Stimulated activated naive CD8-positive, alpha-beta T cell treated with anti-CD3 and anti-CD28 coated beads, Interleukin-15, amount 100 ng/mL, for 72 hours (primary cell): ENCODE data around the gene DIAPH2.

Experiments used
- ATAC-seq: fragments of 150-1000 bp; cut with Tn5 transposase; 2 replicates; pipeline ENCODE4 v1.10.0; 2021; ENCODE audit warnings: mild to moderate bottlenecking, moderate library complexity
- DNase-seq, 2 donors: peaks; one replicate each; pipeline ENCODE4 v3.0.0; 2021 to 2022
- H3K27ac Mint-ChIP-seq, 2 donors: one replicate each; pipeline ENCODE4 v1.8.0; 2022; ENCODE audit warnings: mild to moderate bottlenecking in 2 of 2, mixed read lengths in 2 of 2, moderate library complexity in 2 of 2
- H3K27me3 Mint-ChIP-seq: one replicate; pipeline ENCODE4 v1.8.0; 2022; ENCODE audit warnings: mixed read lengths
- H3K4me1 Mint-ChIP-seq: one replicate; pipeline ENCODE4 v1.8.0; 2022; ENCODE audit warnings: mild to moderate bottlenecking, mixed read lengths
- H3K4me3 Mint-ChIP-seq, 2 donors: one replicate each; pipeline ENCODE4 v1.8.0; 2022; ENCODE audit warnings: mild to moderate bottlenecking in 2 of 2, mixed read lengths in 2 of 2, moderate library complexity in 1 of 2
- H3K9me3 Mint-ChIP-seq, 2 donors: one replicate each; pipeline ENCODE4 v1.8.0; 2022; ENCODE audit warnings: mixed read lengths in 2 of 2

DIAPH2 gene

DNA sequence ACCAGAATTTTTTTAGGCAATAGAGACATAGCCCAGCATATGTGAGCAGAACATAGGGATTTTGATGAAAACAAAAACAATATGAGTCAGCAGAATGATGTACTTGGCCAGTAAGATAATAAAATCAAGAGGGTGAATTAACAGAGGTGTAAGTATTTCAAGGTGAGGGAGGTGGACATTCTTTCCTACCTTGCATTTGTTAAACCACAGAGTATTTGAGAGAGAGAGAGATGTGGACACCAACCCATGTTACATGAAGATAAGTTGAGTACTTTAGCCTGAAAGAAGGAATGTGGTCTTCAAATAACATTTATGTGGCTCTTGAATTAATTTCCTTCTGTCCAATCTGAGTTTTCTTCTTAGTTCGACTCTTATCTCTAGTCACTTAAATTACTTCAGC lies 68.6 kb downstream of the DIAPH2 start:
- no peak for DNase-seq
- Mint-ChIP-seq H3K27ac (peak overlapping the region in 1 of 2 donors; percentile 22), H3K27me3 (no peaks in the 10 kb centered on the region), H3K9me3 (no peaks in the 10 kb centered on the region), H3K4me1 (no peaks in the 10 kb centered on the region), H3K4me3 (no peak overlapping the region)
- ATAC-seq: no peak

DNA sequence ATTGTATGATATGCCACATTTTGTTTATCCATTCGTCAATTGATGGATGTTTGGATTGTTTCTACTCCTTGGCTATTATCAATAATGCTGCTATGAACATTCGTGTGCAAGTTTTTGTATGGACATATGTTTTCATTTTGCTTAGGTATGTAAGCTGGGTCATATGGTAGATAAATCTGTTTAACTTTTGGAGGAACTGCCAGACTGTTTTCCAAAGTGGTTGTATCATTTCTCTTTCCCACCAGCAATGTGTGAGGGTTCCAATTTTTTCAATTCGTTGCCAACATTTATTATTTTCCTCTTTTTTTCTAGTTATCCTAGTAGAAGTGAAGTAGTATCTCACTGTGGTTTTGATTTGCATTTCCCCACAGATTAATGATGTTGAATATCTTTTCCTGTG lies 71.8 kb downstream of the DIAPH2 start:
- ATAC-seq (no peak), DNase-seq (no peak)
- Mint-ChIP-seq H3K27ac (no peak overlapping the region), H3K4me1 (no peaks in the 10 kb centered on the region), H3K4me3 (no peak overlapping the region), H3K9me3 (no peaks in the 10 kb centered on the region), H3K27me3 (no peaks in the 10 kb centered on the region)

DNA sequence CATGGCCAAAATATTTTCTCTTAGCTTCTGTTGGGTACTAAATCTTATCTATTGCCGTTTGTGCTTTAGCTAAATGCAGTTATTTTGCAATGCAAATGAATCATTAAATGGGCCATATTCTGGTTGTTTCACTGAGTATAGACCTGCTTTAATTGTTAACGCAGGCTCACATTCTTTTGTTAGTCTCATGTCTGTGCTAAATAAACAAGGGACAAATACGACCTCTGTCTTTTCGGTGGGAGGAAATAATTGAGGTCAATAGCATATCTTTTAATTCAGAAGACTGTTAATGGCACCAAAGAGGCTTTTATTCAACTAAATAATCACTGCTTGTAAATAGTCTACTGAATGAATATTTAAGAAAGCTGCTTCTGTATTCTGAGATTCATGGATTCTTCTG lies 76.9 kb downstream of the DIAPH2 start:
- ATAC-seq (no peak), DNase-seq (no peak)
- Mint-ChIP-seq H3K4me1 (peaks cover 12% of the 10 kb centered on the region), H3K9me3 (no peaks in the 10 kb centered on the region), H3K27ac (no peak overlapping the region), H3K27me3 (no peaks in the 10 kb centered on the region), H3K4me3 (no peak overlapping the region)

DNA sequence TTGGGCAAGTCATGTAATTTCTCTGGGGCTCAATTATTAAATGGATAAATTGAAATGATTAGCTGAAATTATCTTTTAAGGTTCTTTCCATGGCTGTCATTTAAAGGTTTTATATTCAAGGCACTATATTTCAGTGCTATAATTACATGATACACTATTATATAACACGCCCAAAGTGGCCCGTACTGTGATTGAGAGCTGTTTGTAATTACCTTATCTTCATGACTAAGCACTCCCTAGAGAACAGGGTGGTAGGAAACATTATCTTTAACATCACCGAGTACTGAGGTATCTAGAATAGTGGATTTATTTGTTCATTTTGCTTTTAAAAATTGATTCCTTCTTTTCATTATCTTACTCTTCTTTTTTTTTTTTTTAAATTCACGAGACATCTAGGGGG lies 79.0 kb downstream of the DIAPH2 start:
- H3K27ac Mint-ChIP-seq: no peak overlapping the region
- no peak overlapping the region for H3K4me3 Mint-ChIP-seq
- no peaks in the 10 kb centered on the region for H3K27me3 Mint-ChIP-seq
- DNase-seq (no peak), ATAC-seq (no peak)
- H3K4me1 Mint-ChIP-seq: peaks cover 12% of the 10 kb centered on the region
- H3K9me3 Mint-ChIP-seq: no peaks in the 10 kb centered on the region

DNA sequence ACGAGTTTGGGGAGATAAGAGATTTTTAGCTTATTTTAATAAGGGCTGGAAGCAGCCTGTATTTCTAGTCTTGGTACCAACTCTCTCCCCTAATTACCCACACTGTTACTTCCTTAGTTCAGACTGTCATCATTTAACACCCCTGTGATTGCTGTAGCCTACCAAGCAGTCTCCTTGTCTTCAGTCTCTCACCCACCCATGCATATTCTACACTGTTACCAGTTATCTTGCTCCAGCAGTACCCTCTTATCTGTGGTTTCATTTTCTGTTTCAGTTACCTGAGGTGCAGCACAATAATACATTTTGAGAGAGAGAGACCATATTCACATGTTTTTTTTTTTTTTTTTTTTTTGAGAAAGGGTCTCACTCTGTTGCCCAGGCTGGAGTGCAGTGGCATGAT lies 80.2 kb downstream of the DIAPH2 start:
- Mint-ChIP-seq H3K9me3 (no peaks in the 10 kb centered on the region), H3K4me1 (peaks cover 12% of the 10 kb centered on the region), H3K27ac (no peak overlapping the region), H3K4me3 (no peak overlapping the region), H3K27me3 (no peaks in the 10 kb centered on the region)
- DNase-seq: no peak
- no peak for ATAC-seq

DNA sequence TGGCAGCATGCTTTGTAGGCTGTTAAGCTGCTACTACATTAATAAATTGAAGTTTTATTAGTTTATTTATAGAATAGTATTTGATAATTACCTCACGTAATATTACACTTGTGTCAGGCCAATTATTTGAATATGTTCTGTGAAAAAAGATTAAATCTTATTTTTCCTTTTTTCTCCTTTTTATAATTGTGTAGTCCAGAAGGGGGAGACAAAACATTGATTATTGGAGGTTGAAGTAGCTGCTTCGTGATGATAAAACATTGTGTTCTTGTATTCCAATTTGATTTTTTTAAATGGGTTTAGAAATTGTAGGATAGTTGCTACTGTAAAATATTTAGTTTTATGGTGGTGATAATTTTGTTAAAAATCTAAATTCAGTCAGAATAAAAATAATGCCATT lies 85.7 kb downstream of the DIAPH2 start:
- Mint-ChIP-seq H3K4me3 (no peak overlapping the region), H3K27ac (no peak overlapping the region), H3K27me3 (no peaks in the 10 kb centered on the region), H3K9me3 (no peaks in the 10 kb centered on the region), H3K4me1 (no peaks in the 10 kb centered on the region)
- DNase-seq (no peak), ATAC-seq (no peak)

DNA sequence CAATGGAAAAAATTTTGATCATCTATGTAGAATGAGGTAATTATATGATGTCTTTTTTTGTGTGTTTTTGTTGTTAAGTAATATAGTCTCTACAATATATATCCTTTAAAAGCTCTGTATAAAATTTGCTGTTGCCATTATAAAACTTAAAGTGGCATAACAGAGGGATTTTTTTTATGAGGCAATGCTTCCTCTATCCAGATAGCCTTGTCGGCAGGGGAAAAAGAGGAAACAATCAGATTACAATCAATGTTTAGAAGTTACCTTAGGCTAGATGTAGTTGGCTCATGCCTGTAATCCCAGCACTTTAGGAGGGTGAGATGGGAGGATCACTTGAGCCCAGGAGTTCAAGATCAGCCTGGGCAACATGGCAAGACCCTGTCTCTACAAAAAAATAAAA lies 86.8 kb downstream of the DIAPH2 start:
- Mint-ChIP-seq H3K9me3 (no peaks in the 10 kb centered on the region), H3K27me3 (no peaks in the 10 kb centered on the region), H3K4me3 (no peak overlapping the region), H3K27ac (no peak overlapping the region), H3K4me1 (no peaks in the 10 kb centered on the region)
- DNase-seq (no peak), ATAC-seq (no peak)

DNA sequence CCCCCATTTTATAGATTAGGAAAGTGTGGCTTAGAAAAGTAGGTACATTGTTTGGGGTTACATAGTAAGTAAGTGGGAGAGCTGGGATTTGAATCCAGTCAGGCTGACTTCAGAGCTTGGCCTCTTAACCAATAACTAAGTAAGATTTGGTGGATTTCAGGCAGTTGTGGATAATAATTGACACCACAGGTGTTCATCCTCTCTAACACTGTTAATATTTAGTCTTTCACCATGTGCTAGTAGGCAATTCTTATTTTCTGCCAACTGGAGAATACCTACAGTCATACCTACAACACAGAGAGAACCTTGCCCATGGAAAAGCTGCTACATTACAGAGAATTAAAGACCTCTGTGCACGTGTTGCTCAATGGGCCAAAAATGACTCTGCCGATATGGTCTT lies 89.5 kb downstream of the DIAPH2 start:
- Mint-ChIP-seq H3K27ac (no peak overlapping the region), H3K9me3 (no peaks in the 10 kb centered on the region), H3K4me3 (no peak overlapping the region), H3K4me1 (no peaks in the 10 kb centered on the region), H3K27me3 (no peaks in the 10 kb centered on the region)
- DNase-seq: no peak
- no peak for ATAC-seq

DNA sequence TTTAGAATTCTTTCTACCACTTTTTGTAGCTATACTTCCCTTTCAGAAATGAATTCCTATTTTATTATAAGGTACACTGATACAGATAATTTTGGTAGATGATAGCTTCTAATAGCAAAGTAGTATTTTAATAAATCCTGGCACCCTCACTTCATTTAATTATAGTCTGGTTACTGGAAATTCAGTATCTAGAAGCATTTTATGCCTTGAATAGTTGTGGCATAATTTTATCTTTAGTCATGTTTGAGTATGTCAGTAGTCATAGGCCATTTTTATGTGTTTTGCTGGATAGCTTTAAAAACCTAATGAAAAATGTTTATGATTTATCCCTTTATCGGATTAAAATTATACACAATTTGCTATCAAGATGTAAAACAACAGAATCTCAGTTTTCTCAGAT lies 92.3 kb downstream of the DIAPH2 start:
- no peaks in the 10 kb centered on the region for H3K9me3 Mint-ChIP-seq
- H3K27ac Mint-ChIP-seq: no peak overlapping the region
- H3K4me1 Mint-ChIP-seq: no peaks in the 10 kb centered on the region
- no peak for ATAC-seq
- no peak overlapping the region for H3K4me3 Mint-ChIP-seq
- H3K27me3 Mint-ChIP-seq: no peaks in the 10 kb centered on the region
- DNase-seq: no peak

DNA sequence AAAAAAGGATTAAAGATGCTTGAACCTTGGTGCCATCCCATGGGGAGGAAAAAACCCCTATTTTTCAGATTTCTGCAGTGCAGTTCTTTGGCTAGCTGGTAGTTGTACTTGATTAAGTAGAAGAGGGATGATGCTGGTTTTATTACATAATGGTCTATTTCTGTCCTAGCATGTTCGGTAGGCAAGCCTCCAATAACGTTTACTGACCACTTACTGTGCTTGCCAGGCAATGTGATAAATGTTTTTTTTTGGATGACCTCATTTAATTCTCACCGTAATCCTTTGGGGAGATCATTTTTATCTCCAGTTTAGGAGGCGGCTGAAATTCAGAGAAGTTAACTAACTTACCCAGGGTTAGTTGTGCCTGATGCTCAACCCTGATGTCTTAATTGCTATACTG lies 106.9 kb downstream of the DIAPH2 start:
- Mint-ChIP-seq H3K27ac (no peak overlapping the region), H3K9me3 (no peaks in the 10 kb centered on the region), H3K4me1 (no peaks in the 10 kb centered on the region), H3K4me3 (no peak overlapping the region), H3K27me3 (no peaks in the 10 kb centered on the region)
- ATAC-seq: no peak
- no peak for DNase-seq

DNA sequence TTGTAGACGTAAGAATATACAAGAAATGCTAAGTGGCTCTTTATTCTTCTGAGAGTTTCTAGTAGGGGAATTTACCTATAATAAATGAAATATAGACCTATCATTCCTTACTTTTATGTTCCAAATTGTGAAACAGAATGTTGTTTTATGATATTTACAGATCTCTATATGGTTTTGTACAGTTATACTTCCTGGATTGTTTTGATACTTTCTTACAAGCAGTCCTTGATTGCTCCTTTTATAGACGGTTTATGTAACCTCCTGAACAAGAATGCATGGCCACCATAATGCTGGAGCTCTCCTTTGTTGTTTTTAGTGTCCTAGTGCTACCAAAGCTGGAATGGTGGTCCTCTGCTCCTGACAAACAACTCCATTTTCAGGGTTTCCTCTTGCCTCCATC lies 107.4 kb downstream of the DIAPH2 start:
- H3K4me1 Mint-ChIP-seq: no peaks in the 10 kb centered on the region
- DNase-seq: no peak
- no peak overlapping the region for H3K27ac Mint-ChIP-seq

DNA sequence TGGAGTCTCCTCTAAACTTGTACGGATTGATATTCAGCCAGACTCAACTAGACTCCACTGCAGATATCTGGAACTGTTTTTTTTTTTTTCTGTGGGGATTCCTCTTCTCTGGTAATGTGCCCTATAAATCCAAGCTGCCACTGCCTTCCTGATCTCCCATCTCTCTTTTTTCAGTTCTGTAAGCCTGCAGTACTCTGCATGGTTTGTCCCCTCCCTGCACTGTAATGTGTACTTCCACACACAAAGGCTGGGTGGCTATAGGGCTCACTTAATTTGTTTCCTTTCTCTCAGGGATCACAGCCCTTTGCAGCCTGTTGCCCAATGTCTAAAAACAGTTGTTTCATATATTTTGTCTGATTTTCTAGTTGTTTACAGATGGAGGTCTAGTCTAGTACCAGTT lies 114.3 kb downstream of the DIAPH2 start:
- H3K9me3 Mint-ChIP-seq: no peaks in the 10 kb centered on the region
- ATAC-seq (no peak), DNase-seq (no peak)
- H3K4me3 Mint-ChIP-seq: no peak overlapping the region
- H3K27me3 Mint-ChIP-seq: no peaks in the 10 kb centered on the region
- peaks cover 6% of the 10 kb centered on the region for H3K4me1 Mint-ChIP-seq
- H3K27ac Mint-ChIP-seq: no peak overlapping the region

More for the DNA sequence above, 107.4 kb downstream of the DIAPH2 start:
- Mint-ChIP-seq H3K4me3 (no peak overlapping the region), H3K27me3 (no peaks in the 10 kb centered on the region), H3K9me3 (no peaks in the 10 kb centered on the region)
- ATAC-seq: no peak

DNA sequence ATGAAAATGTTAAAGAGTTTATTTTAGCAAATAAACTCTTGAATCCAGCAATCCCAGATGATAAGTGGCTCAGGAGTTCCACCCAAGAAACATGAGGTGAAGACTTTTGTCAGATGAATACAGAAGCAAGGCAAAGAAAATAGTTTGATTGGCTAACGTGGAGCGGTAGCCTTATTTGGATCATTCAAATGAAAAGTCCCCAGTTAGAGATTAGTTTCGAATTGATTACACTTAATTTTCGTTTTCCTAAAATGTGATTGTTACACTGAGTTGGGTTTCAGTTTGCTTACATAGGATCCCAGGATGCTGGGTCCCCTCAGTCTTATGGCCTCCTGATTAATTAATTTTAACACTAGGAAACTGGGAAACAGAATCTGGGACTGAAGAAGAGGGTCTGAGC lies 122.7 kb downstream of the DIAPH2 start:
- Mint-ChIP-seq H3K4me1 (no peaks in the 10 kb centered on the region), H3K4me3 (no peak overlapping the region), H3K27me3 (no peaks in the 10 kb centered on the region), H3K9me3 (peaks cover 1 to 2% of the 10 kb centered on the region in 2 donors), H3K27ac (no peak overlapping the region)
- ATAC-seq (no peak), DNase-seq (no peak)

DNA sequence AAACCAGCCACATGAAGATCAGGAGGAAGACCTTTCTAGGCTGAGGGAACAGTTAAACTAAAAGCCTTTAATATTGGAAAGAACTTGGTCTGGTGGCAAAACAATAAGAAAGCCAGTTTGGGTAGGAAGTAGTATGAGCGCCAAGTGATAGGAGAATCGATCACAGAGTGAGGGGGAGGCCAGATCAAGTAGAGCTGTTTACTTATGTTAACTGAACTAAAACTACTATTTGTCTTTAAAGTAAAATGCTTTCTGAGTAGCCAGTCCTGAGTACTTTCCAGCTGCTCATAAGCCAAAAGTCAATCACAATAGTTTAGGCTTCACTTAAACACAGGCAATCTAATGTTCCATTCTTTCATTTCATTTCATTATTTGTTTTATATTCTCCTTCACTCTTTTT lies 136.3 kb downstream of the DIAPH2 start:
- DNase-seq: no peak
- H3K4me3 Mint-ChIP-seq: no peak overlapping the region
- no peaks in the 10 kb centered on the region for H3K4me1 Mint-ChIP-seq
- H3K9me3 Mint-ChIP-seq: no peaks in the 10 kb centered on the region
- no peak for ATAC-seq
- H3K27me3 Mint-ChIP-seq: no peaks in the 10 kb centered on the region
- H3K27ac Mint-ChIP-seq: no peak overlapping the region

DNA sequence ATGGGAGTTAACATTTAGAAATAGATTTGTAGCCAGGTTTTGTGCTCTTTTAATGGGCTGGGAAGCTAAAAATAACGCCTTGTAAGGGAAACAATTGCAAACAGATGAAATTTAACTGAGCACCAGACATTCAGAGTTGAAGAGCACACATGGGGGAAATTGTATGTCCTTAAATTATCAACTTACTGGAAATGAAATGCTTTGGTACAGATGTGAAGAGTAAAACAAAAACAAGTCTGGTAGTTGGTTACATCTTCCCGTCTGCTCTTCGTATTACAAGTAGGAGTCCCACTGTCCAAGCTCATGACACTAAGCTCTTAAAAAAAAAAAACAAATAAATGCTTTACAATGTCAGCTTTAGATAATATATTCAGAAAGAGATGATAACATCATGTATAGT lies 139.5 kb downstream of the DIAPH2 start:
- H3K4me3 Mint-ChIP-seq: no peak overlapping the region
- H3K4me1 Mint-ChIP-seq: no peaks in the 10 kb centered on the region
- no peak overlapping the region for H3K27ac Mint-ChIP-seq
- no peaks in the 10 kb centered on the region for H3K9me3 Mint-ChIP-seq
- H3K27me3 Mint-ChIP-seq: no peaks in the 10 kb centered on the region
- DNase-seq (no peak), ATAC-seq (no peak)

DNA sequence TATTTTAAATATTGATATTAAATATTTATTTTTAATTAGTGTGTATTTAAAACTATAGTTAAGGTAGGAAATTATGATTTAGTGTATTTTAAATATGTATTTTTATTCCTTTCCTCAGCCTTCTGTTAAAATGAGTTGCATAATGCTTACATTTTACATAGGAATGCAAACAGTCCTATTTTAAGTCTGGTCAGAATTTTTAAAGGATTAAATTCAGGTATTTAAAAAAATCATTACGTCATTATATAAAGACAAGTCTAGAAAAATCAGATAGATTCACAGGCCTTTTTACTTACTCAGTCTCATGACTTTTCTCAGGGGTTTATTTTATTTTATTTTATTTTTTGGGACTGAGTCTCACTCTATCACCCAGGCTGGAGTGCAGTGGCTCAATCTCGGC lies 148.7 kb downstream of the DIAPH2 start:
- Mint-ChIP-seq H3K9me3 (no peaks in the 10 kb centered on the region), H3K27ac (no peak overlapping the region), H3K27me3 (no peaks in the 10 kb centered on the region), H3K4me3 (no peak overlapping the region), H3K4me1 (no peaks in the 10 kb centered on the region)
- no peak for ATAC-seq
- no peak for DNase-seq

DNA sequence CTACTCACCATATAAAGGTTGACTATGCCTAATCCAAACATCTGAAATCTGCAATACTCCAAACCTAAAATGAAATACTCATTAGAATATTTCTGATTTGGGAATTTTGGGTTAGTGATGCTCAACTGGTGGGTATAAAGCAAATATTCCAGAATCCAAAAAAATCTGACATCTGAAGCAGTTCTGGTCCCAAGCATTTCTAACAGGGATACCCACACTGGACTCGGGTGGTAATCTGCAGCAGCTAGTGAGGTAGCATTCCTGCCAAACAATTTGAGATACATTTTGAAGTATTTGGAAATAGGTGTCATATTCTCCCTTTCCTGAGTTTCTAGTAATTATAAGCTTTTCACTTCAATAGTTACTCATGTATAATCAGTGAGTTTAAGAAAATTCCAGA lies 149.5 kb downstream of the DIAPH2 start:
- H3K4me3 Mint-ChIP-seq: no peak overlapping the region
- DNase-seq (no peak), ATAC-seq (no peak)
- no peaks in the 10 kb centered on the region for H3K27me3 Mint-ChIP-seq
- no peaks in the 10 kb centered on the region for H3K9me3 Mint-ChIP-seq
- no peaks in the 10 kb centered on the region for H3K4me1 Mint-ChIP-seq
- H3K27ac Mint-ChIP-seq: no peak overlapping the region
